Gastrocnemius medialis (tissue), 4 donors: ENCODE results near the gene HELB.

Experiments used
- POLR2A ChIP-seq, 2 donors: fragments of 450-650 bp; IDR thresholded peaks; one replicate each; pipeline ENCODE4 v1.6.1; 2017; ENCODE audit warnings: antibody characterized with exemption in 2 of 2, mild to moderate bottlenecking in 2 of 2, moderate library complexity in 2 of 2
- TF ChIP-seq, protein P1 (sequence below), 5 experiments: fragments of 450-650 bp in 3 of 5; fragments of 200-600 bp in 2 of 5; sonication (generic) in 2 of 5; IDR thresholded peaks in 4 of 5; conservative IDR thresholded peaks in 1 of 5; 1 replicate in 4 of 5; 2 replicates in 1 of 5; pipeline ENCODE4 v1.5.1; 2016 to 2019; ENCODE audit warnings: antibody characterized with exemption in 5 of 5, mild to moderate bottlenecking in 3 of 5, moderate library complexity in 3 of 5

DNA sequence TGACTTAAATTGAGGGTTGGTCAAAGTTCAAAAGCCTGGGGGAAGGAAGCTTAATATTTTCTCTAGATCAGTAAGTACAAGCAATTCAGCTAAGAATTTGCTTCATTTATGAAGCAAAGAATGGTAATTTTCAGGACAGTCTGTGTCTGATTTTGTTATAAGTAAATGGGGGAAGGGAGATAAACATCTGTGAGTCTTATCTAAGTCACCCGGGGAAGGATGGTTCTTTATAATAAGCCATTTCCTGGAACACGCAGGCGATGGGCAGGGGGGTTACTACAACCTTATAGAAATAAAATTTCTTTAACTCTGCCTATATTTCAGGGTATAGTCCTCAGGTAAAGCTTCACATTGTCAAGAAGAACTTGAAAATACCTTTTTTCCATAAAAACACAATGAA lies 42.9 kb downstream of the HELB start:
- TF ChIP-seq, protein P1, sequence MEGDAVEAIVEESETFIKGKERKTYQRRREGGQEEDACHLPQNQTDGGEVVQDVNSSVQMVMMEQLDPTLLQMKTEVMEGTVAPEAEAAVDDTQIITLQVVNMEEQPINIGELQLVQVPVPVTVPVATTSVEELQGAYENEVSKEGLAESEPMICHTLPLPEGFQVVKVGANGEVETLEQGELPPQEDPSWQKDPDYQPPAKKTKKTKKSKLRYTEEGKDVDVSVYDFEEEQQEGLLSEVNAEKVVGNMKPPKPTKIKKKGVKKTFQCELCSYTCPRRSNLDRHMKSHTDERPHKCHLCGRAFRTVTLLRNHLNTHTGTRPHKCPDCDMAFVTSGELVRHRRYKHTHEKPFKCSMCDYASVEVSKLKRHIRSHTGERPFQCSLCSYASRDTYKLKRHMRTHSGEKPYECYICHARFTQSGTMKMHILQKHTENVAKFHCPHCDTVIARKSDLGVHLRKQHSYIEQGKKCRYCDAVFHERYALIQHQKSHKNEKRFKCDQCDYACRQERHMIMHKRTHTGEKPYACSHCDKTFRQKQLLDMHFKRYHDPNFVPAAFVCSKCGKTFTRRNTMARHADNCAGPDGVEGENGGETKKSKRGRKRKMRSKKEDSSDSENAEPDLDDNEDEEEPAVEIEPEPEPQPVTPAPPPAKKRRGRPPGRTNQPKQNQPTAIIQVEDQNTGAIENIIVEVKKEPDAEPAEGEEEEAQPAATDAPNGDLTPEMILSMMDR (IDR thresholded peaks at IDR 0.05 in 4 of 5, conservative IDR thresholded peaks at IDR 0.05 in 1 of 5), result no peak
- no peak for TF ChIP-seq POLR2A (IDR thresholded peaks at IDR 0.05)
